Mucosa of descending colon (tissue), 3 donors: ENCODE results near the gene SPATA6L. TPM values are rescaled to one million over a fixed set of nuclear protein-coding genes. Genes with fewer than 3 reads are reported as not detected.

ENCODE experiments used
- ATAC-seq: fragments of 200-7000 bp; cut with Tn5 transposase; one replicate; pipeline ENCODE4 v1.9.1; 2020; ENCODE audit warnings: mild to moderate bottlenecking, moderate library complexity
- DNase-seq, 3 donors: peaks; one replicate each; pipeline ENCODE4 v3.0.0-alpha.2; 2020
- H3K36me3 ChIP-seq: fragments of 200-600 bp; one replicate; pipeline ENCODE4 v1.8.0; 2021; ENCODE audit warnings: low read depth, mild to moderate bottlenecking
- H3K4me1 ChIP-seq: fragments of 200-600 bp; one replicate; pipeline ENCODE4 v1.8.0; 2021; ENCODE audit warnings: low read depth, mild to moderate bottlenecking
- H3K4me3 ChIP-seq: fragments of 200-600 bp; one replicate; pipeline ENCODE4 v1.8.0; 2021; ENCODE audit warnings: mild to moderate bottlenecking
- H3K9me3 ChIP-seq: fragments of 200-600 bp; one replicate; pipeline ENCODE4 v1.8.0; 2021; ENCODE audit warnings: mild to moderate bottlenecking
- CTCF ChIP-seq: fragments of 200-600 bp; IDR thresholded peaks from one replicate; pipeline ENCODE4 v1.8.0; 2022; ENCODE audit warnings: antibody characterized with exemption, mild to moderate bottlenecking
- intact Hi-C, 2 donors: fragments of 100-400 bp; cut with DNase I in 1 of 2; cut with micrococcal nuclease in 1 of 2; formaldehyde crosslinking; loops; one replicate each; pipeline versions ENCODE4 v1.11.0 to v1.11.1; 2022; cut with DNase I, micrococcal nuclease
- total RNA-seq, 3 donors: library from RNA; stranded (reverse); fragmentation: NEBNext Ultra II Directional in 2 of 3; extraction: Animal tissue kit (Norgen Biotek cat#: 25700) in 2 of 3; gene quantifications; one replicate each; pipeline versions ENCODE4 v1.2.1 to v1.2.4, GENCODE V29; 2021 to 2023
- donor health status: DM: no; HTN: no; CAD: no; lungs with moderate emphysema.
- donor health status: DM: no; HTN: no; CAD: no.
- donor health status: DM: no; HTN: yes; CAD: no.

Gene SPATA6L
- total RNA-seq, 3 donors from 2014 or later = 4.5 to 4.9 (median 4.7) TPM

GRCh38 chr9:4690144-4690543 lies 23.9 kb upstream of the SPATA6L start:
- no peak for DNase-seq
- H3K4me3 ChIP-seq = no peak overlapping the region
- H3K9me3 ChIP-seq = no peaks in the 10 kb centered on the region
- no peak for ATAC-seq
- no peaks in the 10 kb centered on the region for H3K36me3 ChIP-seq
- no peaks in the 10 kb centered on the region for H3K4me1 ChIP-seq
- intact Hi-C loops = no loop called here
- no peak for TF ChIP-seq CTCF

GRCh38 chr9:4689687-4690104 lies 23.4 kb upstream of the SPATA6L start:
- Histone ChIP-seq H3K36me3 (no peaks in the 10 kb centered on the region), H3K9me3 (no peaks in the 10 kb centered on the region), H3K4me3 (no peak overlapping the region), H3K4me1 (no peaks in the 10 kb centered on the region)
- intact Hi-C loops = no loop called here
- DNase-seq = no peak
- ATAC-seq = no peak
- TF ChIP-seq CTCF = no peak

- peaks cover 5% of the 10 kb centered on the region for H3K4me1 ChIP-seq
- no peak overlapping the region for H3K4me3 ChIP-seq
- DNase-seq (no peak), ATAC-seq (no peak)
- intact Hi-C loops = no loop called here
- no peaks in the 10 kb centered on the region for H3K9me3 ChIP-seq
- TF ChIP-seq CTCF = no peak
- H3K36me3 ChIP-seq = no peaks in the 10 kb centered on the region
Measured at GRCh38 chr9:4689021-4689420, 22.7 kb upstream of the SPATA6L start.

GRCh38 chr9:4686584-4686983 lies 20.3 kb upstream of the SPATA6L start:
- H3K4me3 ChIP-seq = no peak overlapping the region
- H3K9me3 ChIP-seq = no peaks in the 10 kb centered on the region
- no peaks in the 10 kb centered on the region for H3K36me3 ChIP-seq
- no peak for ATAC-seq
- H3K4me1 ChIP-seq = peaks cover 5% of the 10 kb centered on the region
- no peak for TF ChIP-seq CTCF
- DNase-seq = no peak
- intact Hi-C loops = no loop called here

- DNase-seq = no peak
- H3K4me1 ChIP-seq = peaks cover 9% of the 10 kb centered on the region
- intact Hi-C loops = no loop called here
Measured at GRCh38 chr9:4686112-4686511, 19.8 kb upstream of the SPATA6L start.

More at GRCh38 chr9:4686112-4686511, 19.8 kb upstream of the SPATA6L start:
- Histone ChIP-seq H3K9me3 (no peaks in the 10 kb centered on the region), H3K4me3 (no peak overlapping the region), H3K36me3 (no peaks in the 10 kb centered on the region)
- TF ChIP-seq CTCF = no peak
- ATAC-seq = no peak
